B cell (primary cell): ENCODE results near the gene ZBED4.

Experiments
- EZH2 ChIP-seq: IDR thresholded peaks from 2 replicates; pipeline ENCODE4 v1.6.1; 2012; ENCODE audit warnings: borderline replicate concordance, low read depth, mild to moderate bottlenecking, moderate library complexity, low read length; ENCODE audit not compliant: insufficient read depth, poor library complexity, severe bottlenecking
- TF ChIP-seq, protein P1 (sequence below): fragments of 200-600 bp; IDR thresholded peaks from one replicate; pipeline ENCODE4 v1.8.0; 2022; ENCODE audit warnings: antibody characterized with exemption, mild to moderate bottlenecking

DNA sequence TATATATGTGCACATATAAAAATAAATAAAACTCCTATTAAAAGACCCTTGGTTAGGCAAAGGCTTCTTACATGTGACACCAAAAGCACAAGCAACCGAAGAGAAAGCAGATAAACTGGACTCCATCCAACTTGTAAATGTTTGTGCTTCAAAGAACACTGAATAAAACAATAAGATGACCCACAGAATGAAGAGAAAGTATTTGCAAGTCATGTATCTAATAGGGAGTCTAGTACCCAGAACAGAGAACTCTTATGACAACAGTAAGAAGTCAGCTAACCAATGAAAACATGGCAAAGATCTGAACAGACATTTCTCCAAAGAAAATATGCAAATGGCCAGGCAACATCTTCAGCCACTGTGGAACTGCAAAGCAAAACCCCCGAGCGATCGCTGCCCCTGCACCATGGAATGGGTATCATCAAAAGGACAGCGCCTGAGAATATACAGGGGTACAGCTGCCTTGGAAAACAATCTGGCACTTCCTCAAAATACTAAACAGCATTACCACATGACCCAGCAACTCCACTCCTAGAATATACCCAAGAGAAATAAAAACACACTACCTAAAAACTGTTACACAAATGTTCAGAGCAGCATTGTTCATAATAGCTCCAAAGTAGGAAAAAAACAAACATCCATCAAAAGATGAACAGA lies 43.2 kb upstream of the ZBED4 start:
- TF ChIP-seq, protein P1, sequence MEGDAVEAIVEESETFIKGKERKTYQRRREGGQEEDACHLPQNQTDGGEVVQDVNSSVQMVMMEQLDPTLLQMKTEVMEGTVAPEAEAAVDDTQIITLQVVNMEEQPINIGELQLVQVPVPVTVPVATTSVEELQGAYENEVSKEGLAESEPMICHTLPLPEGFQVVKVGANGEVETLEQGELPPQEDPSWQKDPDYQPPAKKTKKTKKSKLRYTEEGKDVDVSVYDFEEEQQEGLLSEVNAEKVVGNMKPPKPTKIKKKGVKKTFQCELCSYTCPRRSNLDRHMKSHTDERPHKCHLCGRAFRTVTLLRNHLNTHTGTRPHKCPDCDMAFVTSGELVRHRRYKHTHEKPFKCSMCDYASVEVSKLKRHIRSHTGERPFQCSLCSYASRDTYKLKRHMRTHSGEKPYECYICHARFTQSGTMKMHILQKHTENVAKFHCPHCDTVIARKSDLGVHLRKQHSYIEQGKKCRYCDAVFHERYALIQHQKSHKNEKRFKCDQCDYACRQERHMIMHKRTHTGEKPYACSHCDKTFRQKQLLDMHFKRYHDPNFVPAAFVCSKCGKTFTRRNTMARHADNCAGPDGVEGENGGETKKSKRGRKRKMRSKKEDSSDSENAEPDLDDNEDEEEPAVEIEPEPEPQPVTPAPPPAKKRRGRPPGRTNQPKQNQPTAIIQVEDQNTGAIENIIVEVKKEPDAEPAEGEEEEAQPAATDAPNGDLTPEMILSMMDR: no peak
- TF ChIP-seq EZH2: no peak
